GM19240 (cell line): ENCODE data around the gene LINC00237.

Experiments used
- DNase-seq: peaks from one replicate; pipeline ENCODE4 v3.0.0; 2011; ENCODE audit warnings: low spot score; ENCODE audit not compliant: insufficient read length

The LINC00237 gene

GRCh38 chr20:21106171-21107017 is at the start of gene LINC00237:
TSS of gene LINC00237 (minus strand) at chr20:21106358.
- no peak for DNase-seq

- no peak for DNase-seq
Measured at GRCh38 chr20:21155268-21155667, 49.1 kb upstream of the LINC00237 start.

GRCh38 chr20:21154692-21155091 is 48.5 kb upstream of the LINC00237 start:
- no peak for DNase-seq

- no peak for DNase-seq
Measured at GRCh38 chr20:21151791-21152190, 45.6 kb upstream of the LINC00237 start.

GRCh38 chr20:21149344-21149743 is 43.2 kb upstream of the LINC00237 start:
- DNase-seq, result no peak

- no peak for DNase-seq
Measured at GRCh38 chr20:21147593-21147992, 41.4 kb upstream of the LINC00237 start.

GRCh38 chr20:21146215-21146614 is 40.1 kb upstream of the LINC00237 start:
- DNase-seq, result no peak

GRCh38 chr20:21145424-21145823 is 39.3 kb upstream of the LINC00237 start:
- DNase-seq, result no peak

- DNase-seq, result no peak
Measured at GRCh38 chr20:21143194-21143890, 37.2 kb upstream of the LINC00237 start.

- DNase-seq, result no peak
Measured at GRCh38 chr20:21141825-21142224, 35.7 kb upstream of the LINC00237 start.

GRCh38 chr20:21139881-21140566 is 33.9 kb upstream of the LINC00237 start:
- no peak for DNase-seq

- no peak for DNase-seq
Measured at GRCh38 chr20:21137078-21137477, 30.9 kb upstream of the LINC00237 start.

- DNase-seq, result no peak
Measured at GRCh38 chr20:21136015-21136732, 30.0 kb upstream of the LINC00237 start.

- DNase-seq, result no peak
Measured at GRCh38 chr20:21134883-21135493, 28.8 kb upstream of the LINC00237 start.

- DNase-seq, result no peak
Measured at GRCh38 chr20:21133917-21134622, 27.9 kb upstream of the LINC00237 start.

GRCh38 chr20:21133404-21133803 is 27.2 kb upstream of the LINC00237 start:
- DNase-seq, result no peak

GRCh38 chr20:21129861-21130260 is 23.7 kb upstream of the LINC00237 start:
- no peak for DNase-seq

GRCh38 chr20:21127201-21127981 is 21.2 kb upstream of the LINC00237 start:
- DNase-seq, result no peak

GRCh38 chr20:21126581-21126870 is 20.4 kb upstream of the LINC00237 start:
- no peak for DNase-seq
